OCI-LY3 (cell line): Measurements from ENCODE around the gene PSMD10.

Source experiments
- H2AFZ ChIP-seq: fragments of 200-600, 300-600 bp; shearing (Covaris generic); 2 replicates; pipeline ENCODE4 v1.6.0; 2014; ENCODE audit warnings: antibody characterized with exemption, low read depth, low read length
- H3K27ac ChIP-seq: fragments of 200-600, 300-600 bp; sonication (generic); 2 replicates; pipeline ENCODE4 v1.5.1; 2014; ENCODE audit warnings: mild to moderate bottlenecking, low read length, moderate library complexity, mixed read lengths
- H3K27me3 ChIP-seq: fragments of 200-600, 300-600 bp; sonication (generic); 2 replicates; pipeline ENCODE4 v1.6.1; 2014; ENCODE audit warnings: low read depth, low read length, mixed read lengths
- H3K36me3 ChIP-seq: fragments of 200-600, 300-600 bp; sonication (generic); replicated peaks from 2 replicates; pipeline ENCODE3; 2014; ENCODE audit warnings: low read depth, low read length, mixed read lengths
- H3K4me1 ChIP-seq: fragments of 300-600, 200-600 bp; sonication (generic); 2 replicates; pipeline ENCODE4 v1.6.1; 2014; ENCODE audit warnings: low read length, mixed read lengths
- H3K4me2 ChIP-seq: fragments of 200-600, 300-600 bp; sonication (generic); 2 replicates; pipeline ENCODE4 v1.6.1; 2014; ENCODE audit warnings: low read length, mixed read lengths
- H3K4me3 ChIP-seq: fragments of 300-600, 200-600 bp; sonication (generic); 2 replicates; pipeline ENCODE4 v1.5.1; 2014; ENCODE audit warnings: antibody characterized with exemption, mild to moderate bottlenecking, low read length, moderate library complexity
- H3K79me2 ChIP-seq: fragments of 300-600, 200-600 bp; shearing (Covaris generic); 2 replicates; pipeline ENCODE4 v1.6.1; 2014; ENCODE audit warnings: mild to moderate bottlenecking, low read length, mixed read lengths
- H3K9ac ChIP-seq: fragments of 300-600, 200-600 bp; shearing (Covaris generic); 2 replicates; pipeline ENCODE4 v1.6.0; 2014; ENCODE audit warnings: mild to moderate bottlenecking, low read length, moderate library complexity
- H3K9me3 ChIP-seq: fragments of 200-600, 300-600 bp; shearing (Covaris generic); 2 replicates; pipeline ENCODE4 v1.6.1; 2014; ENCODE audit warnings: low read length, mixed read lengths; ENCODE audit not compliant: insufficient read depth
- H4K20me1 ChIP-seq: fragments of 200-600, 300-600 bp; sonication (generic); 2 replicates; pipeline ENCODE4 v1.6.1; 2016; ENCODE audit warnings: low read length, mixed read lengths; ENCODE audit not compliant: insufficient read depth
- EZH2phosphoT487 ChIP-seq: fragments of 200-600 bp; shearing (Covaris generic); IDR thresholded peaks from 2 replicates; pipeline ENCODE4 v1.6.1; 2018; ENCODE audit warnings: antibody characterized with exemption, mixed run types, low read depth
- TF ChIP-seq, protein P1 (sequence below): fragments of 200-600, 300-600 bp; sonication (generic); IDR thresholded peaks from 2 replicates; pipeline ENCODE4 v1.5.1; 2014; ENCODE audit warnings: antibody characterized with exemption, low read length, low read depth

Gene PSMD10

DNA sequence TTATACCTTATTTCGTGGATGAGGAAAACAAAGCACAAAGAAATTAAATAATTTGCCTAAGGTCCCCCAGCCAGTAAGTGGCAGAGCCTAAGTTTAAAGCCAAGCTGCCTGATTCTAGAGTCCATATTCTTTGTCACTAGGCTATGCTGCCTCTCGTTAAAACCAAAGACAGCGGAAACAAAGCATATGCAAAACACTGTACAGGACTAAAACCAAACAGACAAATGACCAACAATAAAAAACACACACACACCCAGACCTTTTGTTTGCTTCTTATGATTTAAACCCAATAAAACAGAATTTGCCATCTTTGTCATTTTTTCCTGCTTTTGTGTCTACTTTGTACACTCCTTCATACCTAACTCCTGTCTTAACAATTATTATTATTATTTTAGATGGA, 56.6 kb downstream of the PSMD10 start:
- no peak overlapping the region for H2AFZ ChIP-seq
- H3K27ac ChIP-seq: no peak overlapping the region
- H3K9ac ChIP-seq: no peak overlapping the region
- H3K27me3 ChIP-seq: no peaks in the 10 kb centered on the region
- no peaks in the 10 kb centered on the region for H4K20me1 ChIP-seq
- H3K36me3 ChIP-seq: no peaks in the 10 kb centered on the region
- no peak overlapping the region for H3K4me2 ChIP-seq
- no peak overlapping the region for H3K4me3 ChIP-seq
- no peak for TF ChIP-seq EZH2phosphoT487
- TF ChIP-seq, protein P1, sequence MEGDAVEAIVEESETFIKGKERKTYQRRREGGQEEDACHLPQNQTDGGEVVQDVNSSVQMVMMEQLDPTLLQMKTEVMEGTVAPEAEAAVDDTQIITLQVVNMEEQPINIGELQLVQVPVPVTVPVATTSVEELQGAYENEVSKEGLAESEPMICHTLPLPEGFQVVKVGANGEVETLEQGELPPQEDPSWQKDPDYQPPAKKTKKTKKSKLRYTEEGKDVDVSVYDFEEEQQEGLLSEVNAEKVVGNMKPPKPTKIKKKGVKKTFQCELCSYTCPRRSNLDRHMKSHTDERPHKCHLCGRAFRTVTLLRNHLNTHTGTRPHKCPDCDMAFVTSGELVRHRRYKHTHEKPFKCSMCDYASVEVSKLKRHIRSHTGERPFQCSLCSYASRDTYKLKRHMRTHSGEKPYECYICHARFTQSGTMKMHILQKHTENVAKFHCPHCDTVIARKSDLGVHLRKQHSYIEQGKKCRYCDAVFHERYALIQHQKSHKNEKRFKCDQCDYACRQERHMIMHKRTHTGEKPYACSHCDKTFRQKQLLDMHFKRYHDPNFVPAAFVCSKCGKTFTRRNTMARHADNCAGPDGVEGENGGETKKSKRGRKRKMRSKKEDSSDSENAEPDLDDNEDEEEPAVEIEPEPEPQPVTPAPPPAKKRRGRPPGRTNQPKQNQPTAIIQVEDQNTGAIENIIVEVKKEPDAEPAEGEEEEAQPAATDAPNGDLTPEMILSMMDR: no peak
- H3K79me2 ChIP-seq: no peaks in the 10 kb centered on the region
- H3K9me3 ChIP-seq: no peaks in the 10 kb centered on the region
- no peaks in the 10 kb centered on the region for H3K4me1 ChIP-seq
